ENCODE measurements around the gene CADPS. TPM values are rescaled to one million over a fixed set of nuclear protein-coding genes. Genes with fewer than 3 reads are reported as not detected.

Gene CADPS
- polyA plus RNA-seq, 1 experiment = not detected

- POLR2A ChIA-PET = no interaction called here
- Histone ChIP-seq H3K4me3 (ENCODE audit: low read depth, low read length) (no peak overlapping the region), H3K27me3 (ENCODE audit: control insufficient read depth, insufficient read depth, low read length) (no peaks in the 10 kb centered on the region), H3K36me3 (ENCODE audit: control insufficient read depth, insufficient read depth, low read length) (no peaks in the 10 kb centered on the region)
- TF ChIP-seq CTCF (IDR thresholded peaks at IDR 0.05; ENCODE audit: insufficient read depth, low read depth, low read length) = no peak
- CTCF ChIA-PET = interaction anchor here (0.5 kb wide), 1 partner anchor 149 kb away, joined by 3 read pairs; no protein-coding TSS in a partner anchor
- no peak for DNase-seq (ENCODE audit: low read depth)
Measured at GRCh38 chr3:62415312-62415801, 459.9 kb downstream of the CADPS start.

- TF ChIP-seq CTCF (IDR thresholded peaks at IDR 0.05; ENCODE audit: insufficient read depth, low read depth, low read length) = no peak
- ChIA-PET CTCF (interaction anchor here (0.6 kb wide), 1 partner anchor 931 kb away, joined by 3 read pairs; no protein-coding TSS in a partner anchor), POLR2A (no interaction called here)
- Histone ChIP-seq H3K4me3 (ENCODE audit: low read depth, low read length) (no peak overlapping the region), H3K27me3 (ENCODE audit: control insufficient read depth, insufficient read depth, low read length) (no peaks in the 10 kb centered on the region), H3K36me3 (ENCODE audit: control insufficient read depth, insufficient read depth, low read length) (no peaks in the 10 kb centered on the region)
- DNase-seq (ENCODE audit: low read depth) = no peak
Measured at GRCh38 chr3:62414786-62415185, 460.4 kb downstream of the CADPS start.

GRCh38 chr3:62413687-62414086 lies 461.5 kb downstream of the CADPS start:
- Histone ChIP-seq H3K27me3 (ENCODE audit: control insufficient read depth, insufficient read depth, low read length) (no peaks in the 10 kb centered on the region), H3K36me3 (ENCODE audit: control insufficient read depth, insufficient read depth, low read length) (no peaks in the 10 kb centered on the region), H3K4me3 (ENCODE audit: low read depth, low read length) (no peak overlapping the region)
- no peak for DNase-seq (ENCODE audit: low read depth)
- ChIA-PET CTCF (no interaction called here), POLR2A (no interaction called here)
- no peak for TF ChIP-seq CTCF (IDR thresholded peaks at IDR 0.05; ENCODE audit: insufficient read depth, low read depth, low read length)

GRCh38 chr3:62406945-62407344 lies 468.3 kb downstream of the CADPS start:
- POLR2A ChIA-PET = no interaction called here
- H3K4me3 ChIP-seq (ENCODE audit: low read depth, low read length) = no peak overlapping the region
- no peaks in the 10 kb centered on the region for H3K27me3 ChIP-seq (ENCODE audit: control insufficient read depth, insufficient read depth, low read length)
- no peak for TF ChIP-seq CTCF (IDR thresholded peaks at IDR 0.05; ENCODE audit: insufficient read depth, low read depth, low read length)
- no peaks in the 10 kb centered on the region for H3K36me3 ChIP-seq (ENCODE audit: control insufficient read depth, insufficient read depth, low read length)
- CTCF ChIA-PET = no interaction called here
- no peak for DNase-seq (ENCODE audit: low read depth)

- no peak for TF ChIP-seq CTCF (IDR thresholded peaks at IDR 0.05; ENCODE audit: insufficient read depth, low read depth, low read length)
- no peak for DNase-seq (ENCODE audit: low read depth)
- no peak overlapping the region for H3K4me3 ChIP-seq (ENCODE audit: low read depth, low read length)
- no peaks in the 10 kb centered on the region for H3K36me3 ChIP-seq (ENCODE audit: control insufficient read depth, insufficient read depth, low read length)
- CTCF ChIA-PET = no interaction called here
- no peaks in the 10 kb centered on the region for H3K27me3 ChIP-seq (ENCODE audit: control insufficient read depth, insufficient read depth, low read length)
- POLR2A ChIA-PET = no interaction called here
Measured at GRCh38 chr3:62405566-62405965, 469.6 kb downstream of the CADPS start.
